Thyroid gland (tissue), 4 donors: ENCODE data around the gene SLC37A1. TPM values are rescaled to one million over a fixed set of nuclear protein-coding genes. Genes with fewer than 3 reads are reported as not detected.

Source experiments
- DNase-seq, 2 donors: peaks; one replicate each; pipeline ENCODE4 v3.0.0-alpha.2; 2019
- H3K27ac ChIP-seq, 3 donors: fragments of 200-600 bp; sonication (generic); 1 replicate in 2 of 3; 2 replicates in 1 of 3; pipeline ENCODE4 v1.5.1; 2016 to 2019; ENCODE audit warnings: mild to moderate bottlenecking in 1 of 3, moderate library complexity in 1 of 3
- H3K27me3 ChIP-seq: fragments of 200-600 bp; sonication (generic); one replicate; pipeline ENCODE4 v1.5.1; 2019
- H3K36me3 ChIP-seq, 2 donors: fragments of 200-600 bp; sonication (generic); one replicate each; pipeline ENCODE4 v1.5.1; 2016 to 2019
- H3K4me1 ChIP-seq, 2 donors: fragments of 200-600 bp; sonication (generic); one replicate each; pipeline ENCODE4 v1.5.1; 2017 to 2019
- H3K4me3 ChIP-seq, 3 donors: fragments of 200-600 bp; sonication (generic); replicated peaks in 1 of 3; 1 replicate in 2 of 3; 2 replicates in 1 of 3; pipeline ENCODE4 v1.5.1; 2016; ENCODE audit warnings: mild to moderate bottlenecking in 1 of 3
- H3K9me3 ChIP-seq: fragments of 200-600 bp; sonication (generic); one replicate; pipeline ENCODE4 v1.5.1; 2017
- POLR2A ChIP-seq, 2 donors: fragments of 450-650 bp; IDR thresholded peaks; one replicate each; pipeline ENCODE4 v1.6.1; 2017; ENCODE audit warnings: antibody characterized with exemption in 2 of 2, mild to moderate bottlenecking in 2 of 2, moderate library complexity in 1 of 2
- WGBS, 2 donors: methylation state at CpG; one replicate each; pipeline ENCODE4 v1.1.5; 2017; 5-methylcytosine and 5-hydroxymethylcytosine counted together
- intact Hi-C: fragments of 100-400 bp; cut with DNase I; formaldehyde crosslinking; loops from one replicate; pipeline ENCODE4 v1.15.1; 2023
- total RNA-seq, 4 donors: library from RNA; depleted of rRNA; stranded (reverse); fragments of >200 nt; gene quantifications; one replicate each; pipeline ENCODE4 v1.2.3, GENCODE V29; 2016
- TF ChIP-seq, protein P1 (sequence below), 6 experiments: fragments of 200-600 bp in 3 of 6; fragments of 450-650 bp in 3 of 6; sonication (generic) in 3 of 6; IDR thresholded peaks; one replicate each; pipeline ENCODE4 v1.5.1; 2016 to 2019; ENCODE audit warnings: antibody characterized with exemption in 6 of 6, mild to moderate bottlenecking in 2 of 6, inconsistent platforms in 1 of 6, moderate library complexity in 1 of 6

The SLC37A1 gene
- total RNA-seq, 4 donors from 2014 or later = 26.1 to 37.9 (median 34.9) TPM

DNA sequence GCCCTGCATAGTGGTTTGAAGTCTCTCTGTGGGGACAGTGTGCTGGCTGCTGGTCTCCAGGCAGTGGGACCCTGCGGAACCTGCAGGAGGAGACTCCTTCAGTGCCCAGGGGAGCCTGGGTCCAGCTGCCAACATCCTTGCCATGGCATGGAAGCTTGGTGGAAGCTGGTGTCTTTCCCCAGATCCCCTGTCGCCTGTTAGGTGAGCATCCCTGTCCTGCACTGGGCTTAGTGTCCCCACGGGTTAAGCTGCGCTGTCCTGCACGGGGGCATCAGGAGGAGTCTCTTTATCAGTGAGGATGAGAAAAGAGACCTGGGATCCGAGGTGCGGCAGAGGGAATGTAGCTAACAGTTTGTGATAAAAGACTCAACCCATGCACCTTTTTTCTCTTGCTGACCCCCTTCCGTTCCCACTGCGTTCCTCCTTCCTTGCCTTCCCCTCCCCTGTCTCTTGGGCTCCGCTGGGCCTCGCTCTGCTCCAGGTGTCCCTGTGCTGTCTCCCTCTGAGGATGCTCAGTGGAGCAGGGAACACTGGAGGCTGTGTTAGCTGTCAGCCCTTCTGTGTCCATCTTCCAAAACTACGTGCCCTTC, 59.3 kb downstream of the SLC37A1 start:
- no peak overlapping the region for H3K27ac ChIP-seq
- H3K4me1 ChIP-seq = peaks cover 0 to 5% of the 10 kb centered on the region in 2 donors
- H3K9me3 ChIP-seq = no peaks in the 10 kb centered on the region
- TF ChIP-seq POLR2A (IDR thresholded peaks at IDR 0.05) = no peak
- TF ChIP-seq, protein P1, sequence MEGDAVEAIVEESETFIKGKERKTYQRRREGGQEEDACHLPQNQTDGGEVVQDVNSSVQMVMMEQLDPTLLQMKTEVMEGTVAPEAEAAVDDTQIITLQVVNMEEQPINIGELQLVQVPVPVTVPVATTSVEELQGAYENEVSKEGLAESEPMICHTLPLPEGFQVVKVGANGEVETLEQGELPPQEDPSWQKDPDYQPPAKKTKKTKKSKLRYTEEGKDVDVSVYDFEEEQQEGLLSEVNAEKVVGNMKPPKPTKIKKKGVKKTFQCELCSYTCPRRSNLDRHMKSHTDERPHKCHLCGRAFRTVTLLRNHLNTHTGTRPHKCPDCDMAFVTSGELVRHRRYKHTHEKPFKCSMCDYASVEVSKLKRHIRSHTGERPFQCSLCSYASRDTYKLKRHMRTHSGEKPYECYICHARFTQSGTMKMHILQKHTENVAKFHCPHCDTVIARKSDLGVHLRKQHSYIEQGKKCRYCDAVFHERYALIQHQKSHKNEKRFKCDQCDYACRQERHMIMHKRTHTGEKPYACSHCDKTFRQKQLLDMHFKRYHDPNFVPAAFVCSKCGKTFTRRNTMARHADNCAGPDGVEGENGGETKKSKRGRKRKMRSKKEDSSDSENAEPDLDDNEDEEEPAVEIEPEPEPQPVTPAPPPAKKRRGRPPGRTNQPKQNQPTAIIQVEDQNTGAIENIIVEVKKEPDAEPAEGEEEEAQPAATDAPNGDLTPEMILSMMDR (IDR thresholded peaks at IDR 0.05) = no peak
- intact Hi-C loops = no loop called here
- no peak overlapping the region for H3K4me3 ChIP-seq
- 94 to 98% methylated on average over 11 of the region's 12 CpGs for WGBS, 2 donors
- no peaks in the 10 kb centered on the region for H3K27me3 ChIP-seq
- peaks cover 25 to 31% of the 10 kb centered on the region in 2 donors for H3K36me3 ChIP-seq
- no peak for DNase-seq

DNA sequence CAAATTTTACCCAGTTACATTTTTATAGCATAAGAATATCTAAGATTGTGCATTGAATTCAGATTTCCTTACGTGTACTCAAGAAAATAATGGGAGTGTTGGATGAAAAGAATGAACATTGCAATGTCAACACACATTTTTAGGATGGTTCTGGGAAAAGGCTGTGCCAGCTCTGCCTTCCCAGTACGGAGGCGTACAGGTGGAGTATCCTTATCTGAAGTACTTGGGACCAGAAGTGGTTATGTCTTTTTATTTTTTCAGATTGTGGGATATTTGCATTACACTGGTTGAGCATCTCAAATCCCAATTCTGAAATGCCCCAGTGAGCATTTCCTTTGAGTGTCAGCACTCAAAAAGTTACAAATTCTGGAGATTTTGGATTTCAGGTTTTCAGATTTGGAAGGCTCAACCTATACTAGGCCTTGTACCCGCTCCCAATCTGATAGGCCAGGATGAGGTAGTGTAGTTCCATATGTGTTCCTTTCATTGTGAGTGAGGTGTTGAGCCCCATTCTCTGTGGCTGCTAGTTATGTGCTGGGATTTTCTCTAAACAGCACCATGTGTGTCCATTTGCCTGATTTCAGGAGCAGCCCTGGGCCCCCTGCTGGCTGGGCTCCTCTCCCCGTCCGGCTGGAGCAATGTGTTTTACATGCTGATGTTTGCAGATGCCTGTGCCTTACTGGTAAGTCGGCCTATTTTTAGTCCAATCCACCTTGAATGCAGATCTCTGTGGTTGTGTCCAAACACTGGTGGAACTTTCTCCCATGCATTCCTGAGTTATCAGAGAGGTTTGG, 60.8 kb downstream of the SLC37A1 start:
- H3K4me3 ChIP-seq = no peak overlapping the region
- H3K27me3 ChIP-seq = no peaks in the 10 kb centered on the region
- H3K9me3 ChIP-seq = no peaks in the 10 kb centered on the region
- intact Hi-C loops = no loop called here
- WGBS, 2 donors = 88 to 94% methylated on average over 7 of the region's 7 CpGs
- H3K27ac ChIP-seq = no peak overlapping the region
- no peaks in the 10 kb centered on the region for H3K4me1 ChIP-seq
- peaks cover 19 to 20% of the 10 kb centered on the region in 2 donors for H3K36me3 ChIP-seq
- DNase-seq = no peak
- TF ChIP-seq, protein P1 (IDR thresholded peaks at IDR 0.05) = no peak
- TF ChIP-seq POLR2A (IDR thresholded peaks at IDR 0.05) = no peak

DNA sequence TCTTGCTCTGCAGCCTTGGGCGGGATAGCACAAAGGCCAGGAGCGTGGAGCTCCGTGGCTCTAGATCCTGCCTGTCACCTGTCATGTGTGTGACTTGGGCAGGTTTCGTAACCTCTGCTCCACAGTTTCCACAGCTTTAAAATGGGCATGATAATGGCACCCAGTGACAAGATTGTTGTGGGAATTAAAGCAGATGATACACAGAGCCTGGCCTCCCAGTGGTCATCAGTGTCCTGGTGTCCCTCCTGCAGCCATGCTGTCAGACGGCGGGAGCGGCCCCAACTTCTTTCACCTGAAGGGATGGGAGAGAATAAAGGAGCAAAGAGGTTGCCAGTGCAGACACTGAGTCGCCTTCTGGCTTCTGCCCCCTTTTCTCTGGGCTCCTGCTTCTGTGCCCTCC, 61.5 kb downstream of the SLC37A1 start:
- H3K36me3 ChIP-seq = peaks cover 14 to 19% of the 10 kb centered on the region in 2 donors
- TF ChIP-seq POLR2A (IDR thresholded peaks at IDR 0.05) = no peak
- TF ChIP-seq, protein P1 (IDR thresholded peaks at IDR 0.05) = no peak
- intact Hi-C loops = no loop called here
- H3K4me3 ChIP-seq = no peak overlapping the region
- H3K27ac ChIP-seq = no peak overlapping the region
- DNase-seq = no peak
- H3K9me3 ChIP-seq = no peaks in the 10 kb centered on the region
- 98 to 99% methylated on average over 8 of the region's 8 CpGs for WGBS, 2 donors
- H3K27me3 ChIP-seq = no peaks in the 10 kb centered on the region
- no peaks in the 10 kb centered on the region for H3K4me1 ChIP-seq

DNA sequence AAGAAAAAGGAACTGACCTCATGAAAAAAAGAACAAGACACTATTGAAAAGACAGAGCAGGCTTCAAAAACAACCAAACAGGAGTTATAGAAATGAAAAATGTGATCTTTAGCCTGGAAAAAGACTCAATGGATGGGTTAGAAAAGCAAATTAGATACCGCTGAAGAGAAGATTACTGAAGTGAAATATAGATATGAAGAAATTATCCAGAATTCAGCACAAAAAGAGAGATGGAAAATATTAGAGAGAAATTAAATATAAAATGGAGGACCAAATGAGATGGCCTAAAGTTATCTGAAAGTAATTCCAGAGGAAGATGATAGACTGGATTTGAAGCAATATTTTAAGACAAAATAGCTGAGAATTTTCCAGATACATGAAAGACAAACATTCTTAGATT, 63.0 kb downstream of the SLC37A1 start:
- Histone ChIP-seq H3K9me3 (no peaks in the 10 kb centered on the region), H3K4me3 (no peak overlapping the region), H3K36me3 (peaks cover 9 to 11% of the 10 kb centered on the region in 2 donors), H3K27ac (no peak overlapping the region), H3K27me3 (no peaks in the 10 kb centered on the region), H3K4me1 (no peaks in the 10 kb centered on the region)
- DNase-seq = no peak
- TF ChIP-seq POLR2A (IDR thresholded peaks at IDR 0.05) = no peak
- TF ChIP-seq, protein P1 (IDR thresholded peaks at IDR 0.05) = no peak
- WGBS, 2 donors = 98 to 100% methylated on average over 1 of the region's 1 CpG
- intact Hi-C loops = no loop called here

DNA sequence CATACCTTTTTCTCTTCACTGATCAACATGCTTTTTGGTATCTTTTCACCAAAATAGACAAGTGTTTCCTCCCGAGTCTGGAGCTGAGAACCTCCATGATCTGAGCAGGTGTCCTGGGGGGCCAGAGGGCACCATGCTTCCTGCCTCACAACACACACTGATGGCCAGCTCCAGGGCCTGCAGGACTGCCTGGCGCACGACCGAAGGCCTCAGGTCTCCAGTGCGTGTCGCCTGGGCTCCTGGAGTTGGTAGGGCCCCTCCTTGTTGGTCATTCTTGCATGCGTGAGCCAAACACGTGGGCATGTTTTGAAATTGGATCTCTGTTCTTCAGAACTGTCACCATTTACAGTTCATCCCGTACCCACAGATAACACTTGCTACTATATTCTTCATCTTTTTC, 64.4 kb downstream of the SLC37A1 start:
- 90 to 93% methylated on average over 9 of the region's 9 CpGs for WGBS, 2 donors
- no peaks in the 10 kb centered on the region for H3K4me1 ChIP-seq
- TF ChIP-seq POLR2A (IDR thresholded peaks at IDR 0.05) = no peak
- TF ChIP-seq, protein P1 (IDR thresholded peaks at IDR 0.05) = no peak
- no peak overlapping the region for H3K4me3 ChIP-seq
- intact Hi-C loops = no loop called here
- no peak for DNase-seq
- no peak overlapping the region for H3K27ac ChIP-seq
- peaks cover 7 to 11% of the 10 kb centered on the region in 2 donors for H3K36me3 ChIP-seq
- H3K27me3 ChIP-seq = no peaks in the 10 kb centered on the region
- no peaks in the 10 kb centered on the region for H3K9me3 ChIP-seq
